GM19468 (cell line): ENCODE measurements around the gene RALGPS1.

Experiments used
- ATAC-seq: cut with Tn5 transposase; IDR thresholded peaks from one replicate; pipeline ENCODE4 v1.9.1; 2021; ENCODE audit warnings: mild to moderate bottlenecking, moderate library complexity, moderate number of reproducible peaks; ENCODE audit not compliant: unreplicated experiment; ENCODE audit errors: extremely low read depth

Gene RALGPS1

DNA sequence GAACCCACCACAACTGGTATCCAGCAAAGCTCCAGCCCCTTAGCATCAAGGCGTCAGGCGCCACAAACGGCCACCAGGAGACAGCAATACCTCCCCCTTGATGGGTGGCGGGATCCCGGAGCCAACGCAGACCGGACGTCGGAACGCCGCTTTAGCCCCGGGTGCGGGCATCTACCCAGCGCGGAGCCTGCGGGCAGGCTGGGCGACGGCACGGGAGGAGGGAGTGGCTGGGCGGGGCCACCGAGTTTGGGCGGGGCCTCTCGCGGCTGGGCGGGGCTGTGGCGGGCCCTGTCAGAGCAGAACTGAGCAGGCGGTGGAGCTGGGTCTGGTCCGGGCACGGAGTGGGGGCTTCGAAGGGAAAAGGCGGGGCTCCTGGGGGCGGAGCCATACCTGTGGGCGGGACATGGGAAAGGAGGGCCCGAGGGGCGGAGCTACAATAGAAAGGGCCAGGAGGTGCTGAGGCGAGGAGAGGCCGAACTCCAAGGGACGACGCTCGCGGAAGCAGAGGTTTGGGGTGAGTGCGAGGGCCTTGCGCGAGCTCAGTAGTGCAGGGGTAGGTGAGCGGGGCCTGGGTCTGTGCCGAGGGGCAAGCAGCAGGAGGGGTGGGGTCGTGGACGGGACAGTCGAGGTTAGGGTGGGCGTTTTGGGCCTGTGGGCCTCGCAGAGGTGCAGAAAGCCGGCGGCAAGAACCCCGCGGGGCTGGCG lies 309.7 kb downstream of the RALGPS1 start:
- peak; percentile 16 for ATAC-seq

GRCh38 chr9:127224883-127225739 lies 310.5 kb downstream of the RALGPS1 start:
- peak; percentile 16 for ATAC-seq

DNA sequence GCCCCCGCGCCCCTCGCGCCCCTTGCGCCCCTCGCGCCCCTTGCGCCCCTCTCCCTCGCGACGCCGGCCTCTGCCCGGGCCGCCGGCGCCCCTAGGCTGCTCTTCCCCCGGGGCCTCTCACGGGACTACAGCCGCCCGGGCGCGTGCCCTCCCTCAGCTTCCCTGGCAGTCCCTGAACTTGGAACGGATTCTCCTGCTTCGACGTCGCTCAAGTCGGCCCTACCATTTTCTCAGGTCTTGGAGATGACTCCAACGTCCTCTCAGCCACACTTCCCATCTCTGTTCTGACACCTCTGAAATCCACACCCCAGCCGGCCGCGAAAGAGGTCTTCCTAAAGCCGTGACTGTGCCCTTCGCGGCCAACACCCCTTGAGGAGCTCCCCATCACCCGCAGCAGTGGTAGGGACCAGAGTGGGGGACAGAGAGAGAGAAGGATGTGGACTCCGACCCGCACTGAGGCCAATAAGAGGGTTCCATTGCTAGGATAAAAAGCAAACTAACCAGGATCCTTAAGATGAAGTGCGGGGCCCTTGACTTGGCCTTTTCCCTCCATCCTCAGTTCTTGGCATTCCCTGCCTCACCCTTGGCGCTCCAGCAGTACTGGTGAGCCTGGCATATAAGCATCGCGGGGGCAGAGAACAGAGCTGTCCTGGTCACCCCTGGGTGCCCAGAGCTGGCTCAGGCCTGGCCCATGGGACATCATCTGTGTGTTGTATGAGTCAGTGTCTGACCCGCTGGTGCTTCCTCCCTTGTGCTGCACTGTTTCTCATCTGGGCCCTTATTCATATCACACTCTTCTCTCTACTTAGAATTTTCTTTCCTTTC lies 311.4 kb downstream of the RALGPS1 start:
- no peak for ATAC-seq

DNA sequence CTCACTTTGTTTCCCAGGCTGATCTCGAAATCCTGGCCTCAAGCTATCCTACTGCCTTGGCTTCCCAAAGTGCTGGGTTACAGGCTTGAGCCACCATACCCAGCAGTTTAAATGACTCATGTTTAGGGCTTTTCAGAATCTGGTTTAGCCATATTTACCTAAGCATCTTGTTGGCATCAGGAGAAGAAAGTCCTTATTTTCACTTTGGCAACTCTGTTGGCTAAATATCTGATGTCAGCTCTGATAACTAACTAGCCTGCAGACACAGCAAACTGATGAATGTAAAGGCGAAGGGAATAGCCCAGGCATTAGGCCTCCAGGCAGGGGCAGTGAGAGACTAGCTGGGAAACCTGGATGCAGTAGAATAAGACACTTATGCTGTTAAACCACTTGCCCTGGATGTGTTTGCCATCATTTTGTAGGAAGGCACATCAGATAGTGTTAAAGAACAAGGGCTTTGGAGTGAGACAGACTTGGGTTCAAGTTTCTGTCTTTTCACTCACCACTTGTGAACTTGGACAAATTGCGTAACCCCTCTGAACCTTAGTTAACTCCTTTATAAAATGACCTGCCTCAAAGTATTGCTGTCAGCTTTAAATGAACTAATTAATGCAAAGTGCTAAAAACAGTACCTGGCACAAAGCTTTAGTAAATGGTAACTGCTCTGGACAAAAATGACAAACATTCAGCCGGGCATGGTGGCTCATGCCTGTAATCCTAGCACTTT lies 315.3 kb downstream of the RALGPS1 start:
- no peak for ATAC-seq

- no peak for ATAC-seq
These were observed 317.1 kb downstream of the RALGPS1 start for GRCh38 chr9:127231666-127232065.

DNA sequence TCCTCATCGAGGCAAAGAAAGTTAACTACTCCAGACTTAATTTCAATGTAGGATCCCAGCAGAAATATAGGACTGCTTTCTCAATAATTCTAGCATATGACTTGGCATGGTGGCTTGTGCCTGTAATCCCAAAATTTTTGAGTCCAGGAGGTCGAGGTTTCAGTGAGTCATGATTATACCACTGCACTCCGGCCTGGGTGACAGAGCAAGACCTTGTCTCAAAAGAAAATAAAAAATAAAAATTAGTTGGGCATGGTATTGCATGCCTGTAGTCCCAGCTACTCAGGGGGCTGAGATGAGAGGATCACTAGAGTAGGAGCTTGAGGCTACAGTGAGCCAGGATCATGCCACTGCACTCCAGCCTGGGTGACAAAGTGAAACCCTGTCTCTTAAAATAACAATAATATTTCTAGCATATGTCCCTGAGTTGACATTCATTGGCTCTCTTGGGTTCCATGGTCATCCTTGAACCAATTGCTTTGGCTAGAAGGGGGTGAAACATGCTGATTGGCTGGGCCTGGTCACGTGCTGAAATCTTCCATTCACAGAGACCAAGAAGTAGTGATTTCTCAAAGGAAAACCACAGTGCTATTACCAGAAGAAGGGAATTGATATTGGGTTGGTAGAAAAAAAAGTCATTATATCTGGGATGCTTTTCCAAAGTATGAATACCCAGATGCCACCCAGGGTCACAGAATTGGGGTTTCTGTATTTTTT lies 318.4 kb downstream of the RALGPS1 start:
- no peak for ATAC-seq

GRCh38 chr9:127233550-127233949 lies 319.0 kb downstream of the RALGPS1 start:
- ATAC-seq, result no peak

- no peak for ATAC-seq
These were observed 319.4 kb downstream of the RALGPS1 start for GRCh38 chr9:127233989-127234388.

DNA sequence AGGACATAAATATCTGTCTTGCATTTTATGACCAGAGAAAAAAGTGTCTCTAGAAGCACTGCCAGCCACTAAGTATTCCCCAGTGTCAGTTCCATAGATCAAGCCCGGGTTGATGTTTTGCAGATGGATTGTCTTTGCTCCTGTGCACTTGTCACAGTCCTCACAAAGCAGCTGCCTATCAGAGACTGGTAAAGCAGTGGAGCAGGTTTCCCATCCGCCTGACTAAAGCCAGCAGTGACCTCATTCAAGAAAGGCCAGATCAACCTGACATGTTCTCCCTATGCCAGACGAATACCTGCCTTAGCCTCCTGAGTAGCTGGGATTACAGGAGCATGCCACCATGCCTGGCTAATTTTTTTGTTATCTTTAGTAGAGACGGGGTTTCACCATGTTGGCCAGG lies 323.2 kb downstream of the RALGPS1 start:
- no peak for ATAC-seq

- ATAC-seq, result no peak
These were observed 326.8 kb downstream of the RALGPS1 start for GRCh38 chr9:127241354-127241753.

- peak; percentile 93 for ATAC-seq
These were observed 330.3 kb downstream of the RALGPS1 start for GRCh38 chr9:127244609-127245601.

GRCh38 chr9:127245637-127246164 lies 331.1 kb downstream of the RALGPS1 start:
- ATAC-seq, result no peak

DNA sequence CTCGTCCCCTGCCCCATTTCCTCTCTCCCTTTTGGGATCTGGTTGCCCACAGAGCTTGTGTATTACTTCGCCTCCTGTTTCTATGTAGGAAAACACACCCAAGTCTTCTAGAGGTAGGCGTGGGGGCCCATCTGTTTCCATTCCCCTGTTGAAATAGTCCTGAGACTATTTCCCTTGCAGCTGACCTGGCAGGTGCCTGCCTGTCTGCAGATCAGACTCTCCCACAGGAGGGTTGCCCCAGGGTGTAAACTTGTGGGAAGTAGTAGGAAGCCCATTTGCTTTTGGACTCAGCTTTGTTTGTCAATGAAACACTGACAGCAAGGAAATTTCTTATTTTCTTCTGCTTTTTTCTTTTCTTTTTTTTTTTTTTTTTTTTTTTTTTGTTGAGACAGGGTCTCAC lies 333.7 kb downstream of the RALGPS1 start:
- ATAC-seq, result no peak

DNA sequence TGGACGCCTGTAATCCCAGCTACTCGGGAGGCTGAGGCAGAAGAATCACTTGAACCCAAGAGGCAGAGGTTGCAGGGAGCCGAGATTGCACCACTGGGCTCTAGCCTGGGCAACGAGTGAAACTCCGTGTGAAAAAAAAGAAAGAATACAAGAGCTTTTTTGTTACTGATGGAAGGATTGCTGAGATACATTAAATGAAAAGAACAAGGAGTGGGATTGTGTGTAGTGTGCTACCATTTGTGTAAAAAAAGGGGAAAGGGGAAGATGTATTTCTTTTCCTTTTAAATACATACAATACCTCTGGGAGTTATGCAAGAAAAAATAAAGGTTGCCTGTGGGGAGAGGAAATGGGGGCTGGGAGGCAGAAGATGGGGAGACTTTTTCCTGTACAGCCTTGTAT lies 335.3 kb downstream of the RALGPS1 start:
- ATAC-seq, result no peak

DNA sequence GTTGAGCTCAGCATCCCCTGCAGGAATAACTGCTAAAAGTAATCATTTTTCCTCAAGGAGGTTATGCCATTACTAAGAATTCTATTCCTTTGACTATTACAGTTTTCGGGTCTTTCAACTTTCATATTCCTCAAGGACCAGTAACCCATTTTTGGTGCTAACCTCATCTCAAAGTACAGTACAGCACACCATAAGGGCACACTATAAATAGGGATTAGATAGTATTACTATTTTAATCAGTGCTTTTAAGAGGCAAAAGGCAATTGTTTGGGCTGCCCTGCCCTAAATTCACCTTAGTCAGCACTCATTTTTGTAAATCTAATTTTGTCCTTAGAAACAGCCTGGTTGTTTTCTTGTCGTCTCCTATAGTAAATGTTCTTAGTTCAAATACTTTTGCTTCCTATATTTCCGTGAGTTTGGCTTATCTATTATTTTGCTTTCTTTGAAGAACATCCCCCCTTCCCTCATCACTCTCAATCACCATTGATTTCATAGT lies 336.4 kb downstream of the RALGPS1 start:
- ATAC-seq, result no peak

DNA sequence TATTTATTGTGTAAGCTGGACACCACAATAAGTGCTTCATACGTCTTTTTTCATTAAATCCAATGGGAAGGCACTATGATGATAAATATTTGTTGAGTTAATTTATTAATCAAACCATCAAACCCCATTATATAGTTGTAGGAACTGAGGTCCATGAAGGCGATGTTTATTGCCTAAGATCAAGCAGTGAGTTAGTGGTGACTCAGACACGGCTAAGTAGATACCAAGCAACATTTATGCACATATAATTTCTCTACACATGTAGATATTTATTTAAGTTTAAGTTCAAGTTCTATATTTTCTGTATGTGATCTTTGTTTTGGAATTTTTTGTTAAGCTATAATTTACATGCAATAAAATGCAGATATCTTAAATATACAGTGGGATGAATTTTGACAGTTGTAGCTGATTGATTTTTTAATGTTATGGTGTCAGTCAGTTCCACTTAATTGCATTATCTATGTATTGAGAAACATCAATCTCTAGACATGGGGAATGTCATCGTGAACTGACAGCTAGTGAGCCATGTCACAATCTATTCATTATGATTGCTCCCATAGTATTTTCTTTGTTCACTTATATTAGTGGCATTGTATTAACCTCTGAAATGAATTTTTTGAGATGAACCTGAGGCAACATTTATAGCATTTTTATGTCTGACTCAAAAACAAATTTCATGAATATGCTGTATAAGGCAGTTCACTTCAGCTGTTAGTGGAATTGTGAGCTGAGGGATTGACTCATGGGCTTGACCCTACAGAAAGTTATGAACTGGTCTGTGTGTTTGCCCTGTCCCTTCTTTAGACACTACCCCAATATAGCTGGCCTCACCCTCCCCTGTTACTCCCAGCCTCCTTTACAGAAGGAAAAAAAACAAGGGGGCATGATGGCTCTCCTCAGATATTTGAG lies 338.1 kb downstream of the RALGPS1 start:
- ATAC-seq, result no peak

DNA sequence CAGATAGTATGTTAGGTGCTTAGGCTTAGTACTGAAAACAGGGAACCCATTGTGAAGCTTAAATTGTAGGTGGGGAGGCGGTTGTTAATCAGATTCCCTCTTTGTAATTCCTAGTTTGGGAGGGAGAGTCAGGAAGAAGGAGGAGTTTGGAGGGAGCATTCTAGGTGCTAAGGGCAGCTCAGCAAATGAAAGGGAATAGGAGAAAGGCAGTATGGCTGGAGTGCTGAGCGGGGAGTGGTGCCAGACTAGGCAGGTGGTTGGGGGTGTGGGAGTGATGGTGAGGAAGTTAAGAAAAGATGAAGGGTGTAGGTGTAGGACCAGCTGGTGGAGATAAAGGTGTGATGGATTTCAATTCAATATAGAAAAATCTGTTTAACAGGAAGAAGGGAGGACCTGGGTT lies 338.9 kb downstream of the RALGPS1 start:
- ATAC-seq, result no peak
